NCI-H146 (cell line): Measurements from ENCODE around the gene SYTL3.
"Not testable (repeated sequence)": the region's sequence is repeated elsewhere in the genome, so short reads cannot be mapped to it uniquely, and the experiment has no call there.

ENCODE experiments used
- DNase-seq: peaks from one replicate; lab custom pipeline; 2025; lab: John Stamatoyannopoulos, UW

Gene SYTL3, protein sequence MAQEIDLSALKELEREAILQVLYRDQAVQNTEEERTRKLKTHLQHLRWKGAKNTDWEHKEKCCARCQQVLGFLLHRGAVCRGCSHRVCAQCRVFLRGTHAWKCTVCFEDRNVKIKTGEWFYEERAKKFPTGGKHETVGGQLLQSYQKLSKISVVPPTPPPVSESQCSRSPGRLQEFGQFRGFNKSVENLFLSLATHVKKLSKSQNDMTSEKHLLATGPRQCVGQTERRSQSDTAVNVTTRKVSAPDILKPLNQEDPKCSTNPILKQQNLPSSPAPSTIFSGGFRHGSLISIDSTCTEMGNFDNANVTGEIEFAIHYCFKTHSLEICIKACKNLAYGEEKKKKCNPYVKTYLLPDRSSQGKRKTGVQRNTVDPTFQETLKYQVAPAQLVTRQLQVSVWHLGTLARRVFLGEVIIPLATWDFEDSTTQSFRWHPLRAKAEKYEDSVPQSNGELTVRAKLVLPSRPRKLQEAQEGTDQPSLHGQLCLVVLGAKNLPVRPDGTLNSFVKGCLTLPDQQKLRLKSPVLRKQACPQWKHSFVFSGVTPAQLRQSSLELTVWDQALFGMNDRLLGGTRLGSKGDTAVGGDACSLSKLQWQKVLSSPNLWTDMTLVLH

DNA sequence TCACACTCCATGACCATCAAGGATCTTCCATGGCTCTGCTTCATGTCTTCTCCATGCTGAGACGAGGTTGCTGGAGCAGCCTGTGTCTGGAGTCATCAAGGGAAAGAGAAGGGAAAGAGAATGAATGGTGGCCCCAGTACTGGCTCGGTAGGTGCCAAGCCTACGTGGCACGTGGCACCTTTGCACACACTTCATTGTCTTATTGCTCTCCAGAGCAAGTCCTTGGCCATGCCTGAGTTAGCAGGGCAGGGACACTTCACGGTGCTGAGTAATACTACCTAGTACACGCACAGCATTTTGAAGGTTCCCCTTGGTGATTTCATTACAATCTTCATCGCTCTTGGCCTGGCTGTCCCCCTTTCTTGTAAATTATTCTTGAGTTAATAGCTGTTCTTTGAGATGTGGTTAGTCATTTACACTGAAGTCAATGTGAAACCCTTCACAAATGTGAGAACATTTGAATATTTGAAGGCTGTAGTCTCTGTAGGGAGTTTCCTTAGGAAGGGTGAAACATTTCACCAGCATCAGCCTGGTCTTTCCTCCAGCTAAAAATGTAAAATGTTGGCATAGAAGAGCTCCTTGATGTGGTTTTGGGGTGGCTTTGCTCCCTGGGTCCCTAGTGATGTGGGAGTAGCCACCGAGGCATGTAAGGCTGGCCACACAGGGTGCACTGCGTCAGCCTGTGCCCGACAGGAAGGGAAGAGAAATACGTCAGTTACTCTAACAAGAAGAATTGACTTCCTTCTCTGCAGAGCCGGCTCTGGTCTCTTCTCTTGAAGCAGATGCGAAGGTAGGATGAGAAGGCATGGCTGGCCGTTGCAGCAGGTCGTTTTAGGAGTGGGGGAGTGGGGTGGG, at the start of gene SYTL3:
SYTL3 (plus strand) TSS at position 766 of the 855 bp plus-strand sequence. CDS start 13,215 bp downstream, outside the sequence.
- no peak for DNase-seq

DNA sequence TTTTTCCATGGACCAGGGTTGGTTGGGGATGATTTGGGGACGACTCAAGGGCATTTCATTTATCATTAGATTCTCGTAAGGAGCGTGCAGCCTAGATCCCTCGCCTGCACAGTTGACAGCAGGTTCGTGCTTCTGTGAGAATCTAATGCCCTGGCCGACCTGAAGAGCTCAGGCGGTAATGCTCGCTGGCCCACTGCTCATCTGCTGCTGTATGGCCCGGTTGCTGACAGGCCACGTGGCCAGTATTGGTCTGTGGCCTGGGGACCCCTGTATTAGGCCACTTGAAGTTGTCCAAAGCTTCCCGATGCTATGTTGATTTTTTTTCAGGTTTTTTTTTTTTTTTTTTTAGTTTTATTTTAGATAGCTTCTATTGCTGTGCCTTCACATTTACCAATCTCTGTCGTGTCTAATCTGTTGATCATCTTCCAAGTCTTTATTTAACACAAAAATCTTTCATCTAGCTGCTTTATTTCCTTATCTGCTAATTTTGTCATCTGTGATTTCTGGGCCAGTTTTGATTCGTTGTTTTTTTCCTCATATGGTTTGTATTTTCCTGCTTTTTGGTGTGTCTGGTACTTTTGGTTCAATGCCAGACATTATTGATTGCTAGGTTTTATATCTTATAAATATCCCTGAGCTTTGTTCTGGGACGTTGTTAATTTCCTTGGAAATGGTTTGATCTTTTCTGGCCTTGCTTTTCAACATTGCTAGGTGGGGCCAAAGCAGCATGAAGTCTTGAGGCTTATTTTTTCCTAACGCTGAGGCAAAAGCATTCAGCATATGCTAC, 46.4 kb upstream of the SYTL3 start:
- DNase-seq, result no peak

DNA sequence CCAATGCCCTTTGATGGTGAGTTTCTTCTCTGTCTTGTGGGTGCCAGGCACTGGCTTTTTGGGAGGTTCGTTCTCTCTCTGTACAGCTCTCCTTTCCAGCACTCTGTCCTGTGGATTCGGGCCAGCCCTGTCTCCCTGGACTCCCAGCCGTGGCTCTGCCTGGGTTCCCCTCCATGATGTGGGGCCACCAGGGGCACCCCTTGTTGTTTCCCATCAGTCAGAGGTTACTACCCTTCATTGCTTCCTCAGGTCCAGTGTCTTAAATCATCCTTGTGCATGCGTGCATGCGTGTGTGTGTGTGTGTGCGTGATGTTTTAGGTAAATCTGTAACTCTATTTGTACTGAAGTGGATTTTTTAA, 45.8 kb upstream of the SYTL3 start:
- DNase-seq, result no peak

DNA sequence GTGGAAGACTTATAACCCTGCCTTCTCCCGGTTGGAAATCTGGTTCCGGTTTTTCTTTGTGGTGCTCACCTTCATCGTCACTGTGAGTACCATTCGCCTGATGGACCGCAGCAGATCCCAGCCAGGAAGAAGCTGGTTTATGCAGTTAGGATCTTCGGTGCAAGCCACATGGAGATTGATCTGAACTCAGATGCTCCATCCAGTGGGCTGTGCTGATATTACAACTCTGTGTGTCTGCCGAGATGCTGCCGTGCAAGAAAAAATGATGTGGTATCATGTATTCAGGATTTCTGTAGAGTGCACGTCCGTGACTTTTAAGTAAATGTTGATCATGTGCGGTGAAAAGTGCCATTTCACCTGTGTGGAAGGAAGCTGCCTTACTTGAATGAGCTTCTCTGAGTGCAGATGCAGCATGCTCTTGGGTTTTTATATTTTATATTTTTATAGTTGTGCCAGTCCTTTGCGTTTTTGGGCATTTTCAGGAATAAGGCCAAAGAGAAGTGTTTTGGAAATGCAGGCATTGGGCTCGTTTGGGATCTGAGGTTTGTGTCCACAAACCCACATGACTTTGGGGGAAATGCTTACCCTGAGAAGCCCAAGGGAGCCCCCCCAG, 44.5 kb upstream of the SYTL3 start:
- DNase-seq, result peak; percentile 72

DNA sequence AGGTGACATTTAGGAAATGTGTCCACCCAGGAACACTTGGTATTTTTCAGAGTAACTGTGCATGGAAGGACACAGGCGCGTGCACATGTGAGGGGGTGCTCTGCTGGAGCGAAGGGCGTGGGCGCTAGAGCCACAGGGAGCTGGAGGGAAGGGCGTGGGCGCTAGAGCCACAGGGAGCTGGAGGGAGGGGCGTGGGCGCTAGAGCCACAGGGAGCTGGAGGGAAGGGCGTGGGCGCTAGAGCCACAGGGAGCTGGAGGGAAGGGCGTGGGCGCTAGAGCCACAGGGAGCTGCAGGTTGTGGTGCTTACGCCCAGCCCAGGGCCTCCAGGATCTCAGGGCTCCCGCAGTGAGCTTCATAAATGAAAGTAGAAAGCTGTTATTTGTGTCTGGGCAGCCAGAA, 43.8 kb upstream of the SYTL3 start:
- DNase-seq, result not testable (repeated sequence)

DNA sequence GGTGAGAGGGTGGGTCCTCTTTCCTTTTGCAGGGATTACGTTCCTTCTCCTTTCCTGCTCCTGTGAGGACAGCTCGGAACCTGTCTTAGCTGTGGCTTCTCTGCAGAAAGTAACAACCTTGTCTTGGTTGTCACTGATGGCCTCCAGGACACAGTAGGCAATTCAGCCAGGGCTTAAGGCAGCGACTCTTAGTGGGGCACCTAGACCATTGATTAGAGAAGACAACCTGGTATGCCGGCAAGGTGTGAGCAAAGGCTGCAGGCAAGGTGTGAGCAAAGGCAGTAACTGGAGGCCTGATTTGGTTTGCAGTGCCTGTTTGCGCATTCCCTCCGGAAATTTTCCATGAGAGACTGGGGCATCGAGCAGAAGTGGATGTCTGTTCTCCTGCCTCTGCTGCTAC, 42.9 kb upstream of the SYTL3 start:
- DNase-seq, result no peak

DNA sequence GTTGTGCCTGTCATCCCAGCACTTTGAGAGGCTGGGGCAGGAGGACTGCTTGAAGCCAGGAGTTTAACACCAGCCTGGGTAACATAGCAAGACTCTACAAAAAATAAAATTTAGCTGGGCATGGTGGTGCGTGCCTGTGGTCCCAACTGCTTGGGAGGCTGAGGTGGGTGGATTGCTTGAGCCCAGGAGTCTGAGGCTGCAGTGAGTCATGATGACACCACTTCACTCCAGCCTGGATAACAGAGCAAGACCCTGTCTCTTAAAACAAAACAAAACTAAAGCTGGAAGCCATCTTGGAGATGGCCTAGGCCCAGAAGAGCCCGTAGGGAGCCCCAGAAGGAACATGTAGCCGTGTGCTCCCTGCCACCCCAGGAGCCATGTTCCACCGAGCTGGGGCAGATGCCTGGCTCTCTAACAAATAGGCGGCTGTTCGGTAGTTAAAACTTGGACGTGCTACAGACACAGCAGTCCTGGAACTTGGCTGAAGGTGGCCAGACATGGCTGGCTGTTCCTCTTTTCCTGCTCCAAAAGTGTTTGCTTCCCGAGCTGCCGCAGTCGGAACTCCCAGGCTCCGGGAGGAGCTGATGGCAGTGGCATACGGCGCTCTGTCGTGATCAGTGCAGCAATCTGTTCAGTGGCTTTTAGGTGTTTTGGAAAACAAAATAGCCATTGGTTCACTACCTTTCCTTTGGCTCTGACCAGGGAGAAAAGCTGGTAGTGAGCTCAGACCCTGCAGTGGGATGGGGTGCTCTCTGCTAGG, 42.3 kb upstream of the SYTL3 start:
- DNase-seq, result no peak

DNA sequence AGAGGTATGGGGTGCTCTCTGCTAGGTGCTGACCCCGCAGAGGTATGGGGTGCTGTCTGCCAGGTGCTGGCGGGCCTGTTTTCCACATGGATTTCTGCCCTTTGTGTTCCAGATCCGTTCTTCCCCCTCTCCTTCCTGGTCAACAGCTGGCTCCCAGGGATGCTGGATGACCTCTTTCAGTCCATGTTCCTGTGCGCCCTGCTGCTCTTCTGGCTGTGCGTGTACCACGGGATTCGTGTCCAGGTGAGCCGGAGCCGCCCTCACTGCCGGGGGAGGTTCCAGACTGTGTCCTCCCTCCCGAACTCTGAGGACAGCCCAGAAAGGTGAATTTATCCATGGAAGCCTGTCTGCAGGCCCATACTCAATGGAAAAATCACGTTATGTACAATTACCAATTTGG, 41.6 kb upstream of the SYTL3 start:
- DNase-seq, result no peak

DNA sequence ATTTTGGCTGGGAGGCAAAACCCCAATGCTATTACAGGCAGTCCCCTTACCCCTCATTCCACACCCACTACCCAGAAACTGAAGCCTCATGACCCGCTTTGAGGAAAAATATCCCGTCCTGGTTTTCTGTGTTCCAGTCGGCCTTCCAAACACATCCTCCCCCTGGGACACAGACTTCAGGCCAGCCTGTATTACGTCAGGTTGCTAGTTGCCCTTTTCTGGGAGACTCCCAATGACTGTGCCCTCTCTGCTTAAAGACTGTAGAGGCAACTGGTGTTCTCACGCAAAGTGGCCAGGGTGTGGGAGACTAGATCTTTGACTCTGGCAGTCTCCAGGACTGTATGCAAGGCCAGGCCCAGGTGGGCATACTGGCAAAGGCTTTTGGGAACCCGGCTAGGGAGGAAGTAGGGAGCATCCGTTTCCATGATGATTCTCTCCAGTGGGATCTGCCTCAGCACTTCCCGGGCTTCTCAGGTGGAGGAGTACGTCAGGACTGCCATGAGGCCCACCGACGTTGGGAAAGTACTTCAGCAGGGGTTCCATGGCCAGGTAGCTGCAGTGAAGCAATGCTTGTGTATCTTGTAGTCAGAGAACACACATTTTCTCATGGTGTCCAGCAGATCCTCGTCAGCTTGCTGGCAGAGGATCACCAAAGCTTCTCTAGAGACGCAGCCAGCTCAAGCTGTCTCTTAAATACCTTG, 40.2 kb upstream of the SYTL3 start:
- no peak for DNase-seq

DNA sequence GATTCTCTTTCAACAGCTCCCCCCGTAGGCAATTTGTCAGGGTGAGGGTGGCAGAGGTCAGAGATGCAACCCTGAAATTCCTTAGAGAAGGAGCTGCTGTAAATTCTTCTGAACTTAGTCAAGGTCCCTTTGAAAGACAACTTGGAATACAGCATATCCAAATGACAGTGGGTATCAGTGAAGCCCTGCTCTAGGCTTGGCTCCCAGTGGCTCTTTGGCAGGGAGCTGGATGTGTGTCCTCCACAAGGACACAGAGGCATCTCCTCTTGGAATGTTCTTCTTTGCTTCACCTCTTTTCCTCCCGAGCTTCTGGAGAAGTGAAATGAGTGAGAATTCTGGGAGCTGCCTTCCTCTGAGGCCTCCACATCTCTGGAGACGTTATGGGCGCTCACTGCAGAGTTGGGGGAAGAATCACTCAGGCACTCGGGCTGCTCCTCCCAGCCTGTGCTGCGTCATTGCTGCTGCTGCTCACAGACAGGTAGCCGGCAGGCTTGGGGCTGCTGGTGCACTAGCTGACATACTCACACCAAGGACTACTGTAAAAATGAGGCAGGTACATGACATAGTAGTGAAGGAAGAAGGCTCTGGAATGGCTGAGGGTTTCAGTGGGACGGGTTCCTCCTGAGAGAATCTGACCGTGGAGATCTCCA, 39.4 kb upstream of the SYTL3 start:
- no peak for DNase-seq

DNA sequence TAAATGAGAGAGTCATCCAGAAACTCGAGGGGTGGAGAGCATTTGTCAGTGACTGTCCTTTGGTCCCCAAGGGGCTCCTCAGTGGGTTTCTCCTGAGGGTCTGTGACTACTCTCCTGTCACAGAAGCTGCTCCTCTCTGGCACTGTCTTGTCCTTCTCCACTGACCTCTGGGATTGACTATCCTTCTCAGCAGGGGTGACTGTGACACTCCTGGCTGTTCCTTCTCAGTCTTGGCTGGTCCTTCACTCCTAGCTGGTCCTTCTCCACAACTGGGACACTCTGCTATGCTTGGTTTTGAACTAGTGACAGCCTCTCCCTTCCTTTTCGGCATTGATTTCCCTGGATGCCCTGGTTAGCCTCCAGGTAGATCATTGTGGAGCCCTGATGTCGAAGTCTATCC, 38.8 kb upstream of the SYTL3 start:
- no peak for DNase-seq

DNA sequence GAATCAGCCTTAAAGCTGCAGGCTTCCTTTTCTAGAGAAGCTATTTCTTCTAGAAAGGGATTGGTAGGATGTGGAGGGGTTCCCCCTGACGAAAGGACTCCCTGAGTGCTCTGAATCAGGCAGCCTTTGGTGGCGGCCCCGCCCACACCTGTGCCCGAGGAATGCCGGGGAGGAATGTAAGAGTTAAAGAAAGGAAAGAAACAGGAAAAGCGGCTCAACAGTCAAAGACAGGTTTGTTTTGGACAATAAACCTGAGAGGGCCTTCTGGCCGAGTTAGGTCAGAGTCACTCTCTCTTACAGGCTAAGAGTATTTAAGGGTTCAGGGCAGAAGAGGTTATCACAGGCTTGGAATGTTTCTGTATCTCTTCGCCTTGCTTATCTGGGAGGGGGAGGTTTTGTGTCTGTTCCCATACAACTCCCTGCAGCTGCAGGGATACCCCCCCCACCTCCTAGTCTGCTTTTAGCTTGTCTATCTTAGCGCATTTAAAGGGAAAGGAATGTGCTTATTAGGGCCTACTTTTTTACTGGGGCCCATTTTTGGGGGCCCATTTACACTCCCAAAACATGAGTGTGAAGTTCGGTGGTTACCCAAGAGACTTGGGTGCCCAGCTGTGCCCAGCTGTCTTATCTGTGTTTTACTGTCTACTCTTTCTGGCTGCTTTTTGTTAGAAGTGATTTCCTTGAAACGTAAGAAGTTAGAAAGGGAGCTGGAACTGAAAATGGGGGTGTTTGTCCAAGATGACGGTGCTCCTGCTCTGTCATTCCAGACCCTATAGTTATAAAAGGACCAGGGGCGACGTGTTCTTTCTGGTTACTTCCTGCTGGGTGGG, 38.1 kb upstream of the SYTL3 start:
- DNase-seq, result no peak

DNA sequence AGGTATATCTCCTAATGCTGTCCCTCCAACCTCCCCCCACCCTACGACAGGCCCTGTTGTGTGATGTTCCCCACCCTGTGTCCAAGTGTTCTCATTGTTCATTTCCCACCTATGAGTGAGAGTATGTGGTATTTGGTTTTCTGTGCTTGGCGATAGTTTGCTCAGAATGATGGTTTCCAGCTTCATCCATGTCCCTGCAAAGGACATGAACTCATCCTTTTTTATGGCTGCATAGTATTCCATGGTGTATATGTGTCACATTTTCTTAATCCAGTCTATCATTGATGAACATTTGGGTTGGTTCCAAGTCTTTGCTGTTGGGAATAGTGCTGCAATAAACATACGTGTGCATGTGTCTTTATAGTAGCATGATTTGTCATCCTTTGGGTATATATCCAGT, 35.2 kb upstream of the SYTL3 start:
- DNase-seq, result not testable (repeated sequence)

DNA sequence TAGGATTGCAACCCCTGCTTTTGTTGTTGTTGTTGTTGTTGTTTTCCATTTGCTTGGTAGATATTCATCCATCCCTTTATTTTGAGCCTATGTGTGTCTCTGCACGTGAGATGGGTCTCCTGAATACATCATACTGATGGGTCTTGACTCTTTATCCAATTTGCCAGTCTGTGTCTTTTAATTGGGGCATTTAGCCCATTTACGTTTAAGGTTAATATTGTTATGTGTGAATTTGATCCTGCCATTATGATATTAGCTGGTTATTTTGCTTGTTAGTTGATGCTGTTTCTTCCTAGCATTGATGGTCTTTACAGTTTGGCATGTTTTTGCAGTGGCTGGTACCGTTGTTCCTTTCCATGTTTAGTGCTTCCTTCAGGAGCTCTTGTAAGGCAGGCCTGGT, 31.6 kb upstream of the SYTL3 start:
- not testable (repeated sequence) for DNase-seq

DNA sequence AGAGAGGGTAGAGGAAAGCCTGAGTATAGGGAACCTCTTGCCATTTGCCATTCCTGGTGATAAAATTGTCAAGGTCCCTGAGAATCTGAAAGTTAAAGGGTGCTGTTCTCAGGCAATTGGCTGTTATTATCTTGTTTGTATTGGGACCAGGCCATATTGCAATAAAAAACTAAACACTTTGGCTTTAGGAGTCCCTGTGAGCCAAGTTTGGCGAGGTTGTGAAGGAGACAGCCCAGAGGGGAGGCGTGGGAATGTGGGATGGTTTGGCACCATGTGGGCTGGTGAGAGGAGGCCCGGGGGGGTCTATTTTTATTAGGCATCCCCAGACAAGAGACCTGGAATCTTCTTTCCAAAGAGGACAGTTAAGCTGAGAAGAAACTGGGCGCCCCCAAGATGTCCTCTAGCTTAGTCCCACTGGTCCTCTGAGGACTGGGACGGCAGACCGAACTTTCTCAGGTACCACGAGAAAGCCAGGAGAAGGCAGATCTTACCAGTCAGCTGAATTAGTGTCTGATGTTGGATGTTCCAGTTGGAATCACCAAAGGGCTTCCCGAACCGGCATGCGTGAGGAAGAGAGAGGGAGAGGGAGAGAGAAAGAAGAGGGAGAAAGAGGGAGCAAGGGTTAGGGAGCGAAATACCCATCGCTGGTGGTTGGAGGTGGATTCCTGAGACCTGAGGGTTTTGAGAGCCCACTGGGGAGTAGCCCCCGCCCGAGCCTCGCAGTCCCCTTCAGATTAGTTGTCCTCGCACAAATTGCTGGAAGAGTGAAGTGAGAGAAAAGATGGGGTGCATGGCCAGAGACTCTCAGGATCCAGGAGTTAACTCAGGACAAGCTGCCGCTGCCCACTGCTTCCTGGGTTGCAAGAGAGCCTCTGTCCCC, 29.7 kb upstream of the SYTL3 start:
- no peak for DNase-seq

DNA sequence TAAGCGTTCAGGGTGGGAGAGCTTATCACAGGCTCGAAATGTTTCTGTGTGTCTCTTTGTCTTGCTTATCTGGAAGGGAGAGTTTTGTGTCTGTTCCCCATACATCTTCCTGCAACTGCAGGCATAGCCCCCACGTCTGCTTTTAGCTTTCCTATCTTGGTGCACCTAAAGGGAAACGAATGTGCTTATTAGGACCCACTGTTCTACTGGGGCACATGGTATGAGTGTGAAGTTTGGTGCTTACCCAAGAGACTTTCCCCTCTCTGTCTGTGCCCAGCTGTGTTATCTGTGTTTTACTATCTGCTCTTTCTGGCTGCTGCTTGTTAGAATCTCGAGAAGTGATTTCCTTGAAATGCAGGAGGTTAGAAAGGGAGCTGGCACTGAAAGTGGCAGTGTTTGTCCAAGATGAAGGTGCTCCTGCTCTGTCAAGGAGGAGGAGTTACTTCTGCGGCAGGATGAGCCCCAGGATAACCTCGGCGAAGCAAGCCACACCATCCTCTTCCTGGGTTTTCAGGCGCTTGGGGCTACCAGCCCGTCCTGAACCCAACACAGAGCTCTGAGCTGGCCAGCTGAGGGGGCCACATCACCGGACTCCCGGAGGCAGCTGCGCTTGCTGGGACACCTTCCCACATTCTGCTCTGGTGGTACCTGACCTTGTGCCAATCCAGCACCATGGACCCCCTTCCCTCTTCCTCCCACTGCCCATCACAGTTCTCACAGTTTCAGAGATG, 28.7 kb upstream of the SYTL3 start:
- DNase-seq, result no peak
